ENCODE data around the gene DCTN1.
A peak's percentile ranks its signal among the peaks of the same experiment; 100 is the strongest.
"Not testable (repeated sequence)": the region's sequence is repeated elsewhere in the genome, so short reads cannot be mapped to it uniquely, and the experiment has no call there.

DCTN1 gene

DNA sequence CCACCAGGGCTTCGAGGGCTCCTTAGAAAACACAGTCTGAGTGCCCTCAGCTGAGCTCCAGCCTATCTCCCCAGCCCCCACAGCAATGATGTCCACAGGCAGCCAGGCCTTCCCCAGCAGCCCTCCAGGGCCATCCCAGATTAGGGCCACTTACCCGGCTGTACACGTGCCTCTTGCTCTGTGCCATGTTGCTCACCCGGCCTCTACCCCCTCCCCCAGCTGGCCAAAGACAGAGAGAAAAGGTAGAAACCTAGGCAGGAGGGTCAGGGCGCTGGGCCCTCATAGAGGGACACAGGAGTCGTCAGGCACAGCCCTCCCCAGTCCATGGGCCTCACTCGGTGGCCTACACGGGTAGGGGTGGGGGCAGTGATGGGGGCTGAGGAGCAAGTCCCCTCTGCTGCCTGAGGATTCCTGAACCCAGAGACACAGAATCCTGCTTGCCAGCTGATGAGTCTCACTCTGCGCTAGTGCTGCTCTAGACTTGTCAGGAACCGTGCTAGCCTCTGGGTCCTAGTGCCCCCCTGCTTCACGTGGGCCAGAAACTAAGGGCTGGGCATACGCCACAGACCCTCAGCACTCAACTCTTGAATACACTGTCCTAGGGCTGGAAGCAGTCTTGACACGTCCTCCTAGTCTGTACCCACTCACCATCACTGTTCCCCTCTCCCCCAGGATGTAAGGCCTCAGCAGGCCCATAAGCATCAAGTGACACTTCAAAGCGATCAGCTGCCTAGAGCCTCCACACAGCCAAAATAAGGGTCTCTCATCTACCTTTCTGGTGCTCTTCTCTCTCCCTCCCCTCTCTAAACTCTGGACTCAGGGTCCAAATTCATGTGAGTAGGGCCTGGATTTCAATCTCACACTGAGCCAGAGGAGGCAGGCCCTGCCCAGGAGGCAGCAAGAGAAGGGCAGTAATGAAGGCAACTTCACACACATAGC, at the start of gene DCTN1:
Gene DCTN1, minus strand, starts transcription at position 461 of the 939 bp plus-strand sequence. Its CDS starts 274 bp downstream, at position 187.
- DNase-seq: no peak

DNA sequence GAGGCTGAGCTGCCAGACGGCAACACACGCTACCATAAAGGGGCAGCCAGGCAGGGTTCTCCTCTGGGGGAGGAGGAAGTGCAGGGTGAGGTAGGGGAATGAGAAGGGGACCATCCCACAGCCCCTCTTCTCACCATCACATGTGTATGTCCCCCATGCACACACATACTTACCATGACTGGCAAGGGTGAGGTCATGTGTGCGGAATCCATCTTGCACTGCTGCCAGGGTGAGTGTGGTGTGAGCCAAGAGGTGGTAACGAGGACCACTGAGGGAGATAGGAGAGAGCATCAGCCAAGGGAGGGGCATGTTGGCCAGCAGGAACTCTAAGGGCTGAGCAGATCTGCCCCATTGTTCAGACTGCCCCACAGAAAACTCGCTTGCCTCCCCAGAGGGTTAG, 48.6 kb upstream of the DCTN1 start:
- no peak for DNase-seq

DNA sequence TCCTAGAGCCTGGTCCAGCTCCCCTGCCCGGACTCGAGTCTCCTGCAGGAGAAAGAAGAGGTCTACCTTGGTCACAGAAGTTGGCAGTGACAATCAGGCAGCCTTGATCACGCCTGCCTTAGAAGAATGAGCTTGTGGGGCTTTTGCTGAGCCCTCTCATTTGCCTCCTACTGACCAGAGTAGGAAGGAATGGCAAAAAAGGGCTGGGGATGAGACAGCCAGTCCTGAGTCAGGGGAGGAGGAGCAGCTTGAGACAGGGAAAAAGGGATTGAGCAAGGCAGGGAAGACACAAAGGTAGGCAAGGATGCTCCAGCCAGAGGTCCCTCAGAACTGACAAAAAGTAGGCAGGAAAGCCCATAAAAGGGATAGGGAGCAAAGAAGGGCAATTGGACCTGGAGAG, 47.4 kb upstream of the DCTN1 start:
- DNase-seq: no peak

DNA sequence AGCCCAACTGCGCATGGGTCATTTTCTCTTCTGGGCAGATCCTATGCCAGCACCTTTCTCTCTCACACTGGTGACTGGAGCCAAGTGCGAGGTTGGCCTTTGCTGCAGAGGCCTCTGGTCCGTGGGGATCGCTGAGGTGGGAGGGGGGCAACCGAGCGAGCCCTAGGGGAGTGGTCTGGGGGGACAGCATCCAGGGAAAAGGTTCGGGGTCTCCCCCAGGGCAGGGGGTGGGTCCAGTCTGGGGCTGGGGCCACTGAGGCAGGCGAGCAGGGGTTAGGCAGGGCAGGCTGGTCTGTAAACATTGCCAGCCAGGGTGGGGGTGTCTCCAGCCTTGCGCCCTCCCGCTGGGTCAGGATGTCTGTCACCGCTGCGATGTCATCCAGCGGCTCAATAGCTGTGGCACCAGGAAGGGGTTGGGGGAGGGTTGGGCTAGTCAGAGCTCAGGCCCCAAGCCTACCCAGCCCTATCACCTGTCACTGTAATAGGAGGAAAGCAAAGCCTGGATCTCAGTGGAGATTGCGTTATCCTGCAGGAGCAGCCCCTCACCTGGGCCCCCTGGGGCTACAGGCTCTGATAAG, 46.2 kb upstream of the DCTN1 start:
- no peak for DNase-seq

DNA sequence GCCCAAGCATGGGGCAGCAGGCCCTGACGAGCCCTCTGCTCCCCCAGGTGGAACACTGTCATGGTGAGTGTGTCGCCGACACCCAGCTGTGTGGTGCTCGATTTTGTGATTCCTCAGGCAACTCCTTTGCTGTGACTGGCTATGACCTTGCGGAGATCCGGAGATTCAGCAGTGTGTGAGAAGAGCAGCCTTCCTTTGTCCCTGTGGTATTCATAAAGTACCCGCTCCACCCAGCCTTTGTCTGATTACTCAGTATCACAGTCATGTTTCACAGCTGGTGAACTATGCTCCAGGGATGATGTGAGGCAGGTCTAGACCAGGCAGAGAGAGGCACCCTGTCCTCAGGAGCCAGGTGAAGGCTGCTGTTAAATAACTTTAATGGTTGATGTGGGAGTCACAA, 45.4 kb upstream of the DCTN1 start:
- no peak for DNase-seq

DNA sequence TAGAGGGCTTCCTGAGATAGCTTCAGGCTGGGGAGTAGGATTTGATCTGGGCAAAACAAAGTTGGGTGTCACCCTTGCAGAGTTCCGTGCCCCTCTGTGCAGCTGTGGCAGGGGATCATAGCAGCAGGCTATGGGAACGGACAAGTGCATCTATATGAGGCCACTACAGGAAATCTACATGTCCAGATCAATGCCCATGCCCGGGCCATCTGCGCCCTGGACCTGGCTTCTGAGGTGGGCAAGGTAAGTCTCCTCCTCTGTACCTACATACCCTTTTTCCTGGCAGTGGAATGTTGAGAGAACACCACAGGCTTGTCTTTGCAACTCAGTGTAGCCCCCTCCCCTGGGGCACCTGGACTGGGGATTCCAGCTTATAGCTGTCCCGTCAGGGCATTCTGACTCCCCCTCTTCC, 44.9 kb upstream of the DCTN1 start:
- DNase-seq: no peak

DNA sequence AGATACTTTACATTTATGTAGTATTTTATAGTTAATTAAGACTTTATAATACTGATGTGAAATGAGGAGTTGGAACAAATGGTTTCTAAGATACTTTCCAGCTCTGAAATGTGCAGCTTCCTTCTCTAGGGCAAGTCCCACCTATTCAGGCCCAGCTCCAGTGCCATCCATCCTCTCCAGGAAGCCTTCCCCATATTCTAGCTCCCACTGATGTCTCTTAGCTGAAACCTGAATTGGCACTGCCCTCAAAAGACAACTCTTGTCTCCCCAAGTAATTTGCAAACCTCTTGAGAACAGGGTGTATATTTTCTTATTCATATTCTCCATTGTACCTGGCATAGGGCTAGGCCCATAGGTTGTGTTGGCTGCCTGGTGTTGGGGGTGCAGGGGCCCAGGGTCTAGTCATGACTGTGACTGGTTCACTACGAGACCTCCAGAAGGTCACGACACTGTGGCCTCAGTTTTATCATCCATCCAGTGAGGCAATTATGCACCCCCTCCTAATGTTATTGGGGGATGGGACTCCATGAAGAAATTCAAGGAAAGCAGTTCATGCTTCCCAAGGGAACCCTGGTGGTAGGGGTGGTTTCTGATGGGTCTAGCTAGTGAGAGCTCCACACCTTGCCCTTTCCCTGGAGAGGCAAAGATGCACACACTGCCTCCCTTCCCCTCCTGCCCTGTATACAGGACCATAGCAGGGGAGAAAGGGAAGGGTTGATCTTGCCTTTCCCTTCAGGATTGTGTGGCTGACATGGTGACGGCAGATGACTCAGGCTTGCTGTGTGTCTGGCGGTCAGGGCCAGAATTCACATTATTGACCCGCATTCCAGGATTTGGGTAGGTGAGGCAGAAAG, 44.3 kb upstream of the DCTN1 start:
- no peak for DNase-seq

DNA sequence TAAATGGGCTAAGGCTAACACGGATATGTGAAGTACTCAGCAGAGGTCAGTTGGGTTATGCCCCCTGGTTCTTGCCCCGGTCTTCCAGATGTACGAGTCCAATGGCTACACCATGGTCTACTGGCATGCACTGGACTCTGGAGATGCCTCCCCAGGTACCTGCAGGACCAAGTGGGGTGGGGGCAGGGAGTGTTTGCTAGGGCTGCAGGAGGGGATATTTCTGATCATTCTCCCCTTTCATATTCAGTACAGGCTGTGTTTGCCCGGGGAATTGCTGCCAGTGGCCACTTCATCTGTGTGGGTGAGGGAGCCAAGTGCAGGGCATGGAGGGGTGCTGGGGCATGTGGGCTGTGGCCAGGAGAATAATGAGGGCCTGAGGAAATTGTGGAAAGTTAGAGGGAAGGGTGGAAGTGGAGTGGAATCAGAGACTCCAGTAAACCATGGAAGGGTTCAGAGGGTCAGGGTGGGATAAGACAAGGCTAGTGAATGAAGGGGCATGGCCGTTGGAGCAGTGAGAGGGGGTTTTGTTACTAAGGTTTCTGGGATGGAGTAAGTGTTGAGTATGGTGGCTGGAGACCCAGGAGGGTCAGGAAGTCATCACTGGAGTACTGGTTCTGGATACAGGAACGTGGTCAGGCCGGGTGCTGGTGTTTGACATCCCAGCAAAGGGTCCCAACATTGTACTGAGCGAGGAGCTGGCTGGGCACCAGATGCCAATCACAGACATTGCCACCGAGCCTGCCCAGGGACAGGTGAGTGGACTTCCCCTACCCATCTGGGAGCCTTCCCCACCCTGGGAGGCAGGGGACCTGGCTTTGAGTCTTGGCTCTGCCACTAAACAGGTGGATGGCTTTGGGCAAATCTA, 43.4 kb upstream of the DCTN1 start:
- DNase-seq: no peak

DNA sequence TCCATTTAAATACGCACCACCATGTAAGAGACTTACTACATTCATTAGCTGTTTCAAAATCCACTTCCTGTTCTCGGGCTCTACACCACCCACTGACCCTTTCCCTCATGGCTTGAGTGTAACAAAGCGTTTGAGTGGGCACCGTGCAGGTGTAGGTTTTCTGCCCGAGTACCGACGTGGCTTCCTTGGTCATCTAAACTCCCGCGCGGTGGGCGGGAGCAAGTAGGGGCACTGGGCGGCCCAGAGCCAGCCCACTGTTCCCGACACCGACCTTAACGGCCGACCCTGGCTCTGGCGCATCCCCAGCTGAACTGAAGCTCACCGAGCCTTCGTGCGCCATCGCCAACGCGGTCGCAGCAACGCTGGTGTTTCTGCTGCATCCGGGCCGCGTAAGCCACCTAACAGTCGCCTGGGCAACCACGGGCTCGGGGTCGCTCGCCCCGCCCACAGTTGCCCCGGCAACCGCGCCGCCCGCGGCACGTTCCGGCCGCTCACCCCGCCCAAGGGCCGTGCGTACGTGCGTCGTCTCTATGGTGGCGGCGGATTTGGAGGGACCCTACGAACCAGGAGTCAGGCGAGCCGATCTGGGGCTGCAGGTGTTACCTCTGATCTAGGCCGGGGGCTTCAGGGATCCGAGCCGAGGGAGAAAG, 41.2 kb upstream of the DCTN1 start, which contains the start of the genes C2orf81 and WDR54:
Gene C2orf81, minus strand, starts transcription at position 399 of the 650 bp plus-strand sequence. Its CDS starts 59 bp downstream, at position 340.
Gene WDR54, plus strand, starts transcription at position 510 of the 650 bp plus-strand sequence. CDS start 424 bp downstream, outside the sequence.
- DNase-seq: peak; percentile 85

DNA sequence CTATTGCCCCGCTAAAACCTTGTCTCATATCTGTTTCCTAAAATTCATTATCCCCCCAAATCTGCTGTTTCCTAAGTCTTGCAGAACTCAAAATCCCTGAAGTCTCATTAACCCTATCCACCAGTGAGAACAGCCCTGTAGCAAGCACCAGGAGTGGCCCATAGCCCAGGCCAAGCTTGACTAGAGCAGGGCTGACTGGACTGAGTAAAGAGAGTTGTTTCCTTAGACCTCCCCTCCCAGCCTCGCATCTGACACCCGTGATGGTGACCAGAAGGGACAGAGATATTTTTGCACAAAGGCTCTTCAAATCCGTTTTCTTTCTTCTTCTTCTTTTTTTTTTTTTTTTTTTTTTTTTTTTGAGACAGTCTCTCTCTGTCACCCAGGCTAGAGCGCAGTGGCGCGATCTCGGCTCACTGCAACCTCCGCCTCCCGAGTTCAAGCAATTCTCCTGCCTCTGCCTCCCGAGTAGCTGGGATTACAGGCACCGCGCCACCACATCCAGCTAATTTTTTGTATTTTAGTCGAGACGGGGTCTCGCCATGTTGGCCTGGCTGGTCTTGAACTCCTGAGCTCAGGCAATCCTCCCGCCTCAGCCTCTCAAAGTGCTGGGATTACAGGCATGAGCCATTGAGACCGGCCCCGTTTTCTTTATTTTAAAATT, 40.5 kb upstream of the DCTN1 start:
- not testable (repeated sequence) for DNase-seq

DNA sequence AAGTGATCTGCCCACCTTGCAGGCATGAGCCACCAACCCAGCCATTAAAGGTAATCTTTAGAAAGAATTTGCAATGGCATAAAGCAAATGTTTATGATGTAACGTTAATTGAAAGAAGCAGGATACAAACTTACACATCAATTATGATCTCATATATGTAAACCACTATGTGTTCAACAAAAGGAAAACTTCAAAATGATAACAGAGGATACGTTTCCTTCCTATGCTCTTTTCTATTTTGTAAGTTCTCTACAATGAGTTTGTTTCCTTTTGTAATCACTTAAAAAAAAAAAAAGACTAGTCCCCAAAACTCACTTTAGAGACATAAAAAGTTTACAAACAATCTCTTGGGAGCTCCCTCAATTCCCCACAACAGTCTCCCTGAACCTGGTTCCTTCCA, 39.9 kb upstream of the DCTN1 start:
- DNase-seq: no peak

DNA sequence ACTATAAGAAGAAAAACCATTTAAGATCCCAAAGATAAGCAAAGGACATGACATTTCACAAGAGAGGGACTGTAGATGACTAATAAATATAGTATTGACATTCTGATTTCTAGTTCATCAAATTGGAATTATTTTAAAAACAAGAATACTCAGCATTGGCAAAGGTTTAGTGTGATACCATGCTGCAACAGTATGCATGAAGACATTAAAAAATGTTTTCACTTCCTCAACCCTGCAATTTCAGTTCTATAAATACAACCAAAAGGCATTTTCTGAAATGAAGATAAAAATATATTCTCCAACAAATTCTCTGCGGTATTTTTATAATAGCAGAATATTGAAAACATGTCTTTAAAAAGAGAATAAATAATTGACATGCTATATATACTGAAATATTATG, 39.2 kb upstream of the DCTN1 start:
- no peak for DNase-seq

DNA sequence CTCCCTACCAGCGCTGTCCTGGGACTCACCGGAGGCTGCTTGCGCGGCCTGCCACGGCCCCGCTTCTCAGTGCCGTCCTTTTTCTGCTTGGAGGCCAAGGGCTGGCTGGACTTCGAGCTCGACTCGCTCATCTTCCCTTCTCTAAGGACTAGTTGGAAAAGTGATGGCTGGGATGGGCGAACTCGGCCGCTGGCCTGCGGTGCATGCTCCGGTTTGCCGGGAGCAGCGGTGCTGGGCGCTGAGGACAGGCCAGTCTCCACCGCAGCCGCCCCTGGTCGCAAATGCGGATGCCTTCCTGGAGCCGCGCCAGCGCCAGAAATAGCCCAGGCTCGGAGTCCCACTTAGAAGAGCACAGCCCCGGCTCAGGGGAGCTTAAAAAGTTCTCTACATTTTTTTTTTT, 38.2 kb upstream of the DCTN1 start:
- no peak for DNase-seq

DNA sequence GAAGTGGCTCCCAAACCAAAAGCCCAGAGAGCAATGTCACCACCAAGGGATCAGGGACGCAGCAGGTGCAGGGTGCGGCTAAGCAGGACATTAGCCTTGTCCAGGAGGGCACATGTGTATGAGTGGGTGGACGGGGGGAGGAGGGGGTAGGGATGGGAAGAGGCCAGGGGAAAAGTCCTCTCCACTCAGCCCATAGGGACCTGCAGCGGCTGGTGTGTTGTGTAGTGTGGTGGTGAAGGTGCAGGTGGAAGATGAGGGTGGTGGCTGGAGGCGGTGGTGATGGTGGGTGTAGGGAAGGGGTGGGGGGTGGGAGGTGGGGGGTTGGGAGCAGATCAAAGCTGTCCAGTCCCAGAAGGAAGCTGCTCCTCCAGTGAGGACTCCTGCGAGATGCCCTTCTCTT, 37.7 kb upstream of the DCTN1 start:
- DNase-seq: no peak

DNA sequence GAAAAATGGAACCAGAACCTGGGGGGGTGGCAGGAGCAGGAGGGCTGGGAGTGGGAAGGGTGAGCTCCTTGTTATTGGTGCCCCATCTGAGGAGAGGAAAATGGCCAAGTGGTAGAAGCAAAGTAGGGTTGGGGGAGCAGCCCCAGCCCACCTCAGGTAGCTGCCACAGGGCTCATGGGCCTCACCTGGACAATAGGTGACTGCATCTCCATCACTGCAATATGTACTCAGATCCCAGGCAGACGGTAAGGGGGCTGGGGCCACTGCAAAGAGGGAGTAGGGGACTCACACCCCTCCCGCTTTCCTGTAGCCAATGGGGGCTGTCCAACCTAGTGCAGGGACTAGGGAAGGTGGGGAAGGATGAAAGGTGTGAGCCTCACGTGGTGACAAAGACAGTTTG, 37.1 kb upstream of the DCTN1 start:
- DNase-seq: no peak

DNA sequence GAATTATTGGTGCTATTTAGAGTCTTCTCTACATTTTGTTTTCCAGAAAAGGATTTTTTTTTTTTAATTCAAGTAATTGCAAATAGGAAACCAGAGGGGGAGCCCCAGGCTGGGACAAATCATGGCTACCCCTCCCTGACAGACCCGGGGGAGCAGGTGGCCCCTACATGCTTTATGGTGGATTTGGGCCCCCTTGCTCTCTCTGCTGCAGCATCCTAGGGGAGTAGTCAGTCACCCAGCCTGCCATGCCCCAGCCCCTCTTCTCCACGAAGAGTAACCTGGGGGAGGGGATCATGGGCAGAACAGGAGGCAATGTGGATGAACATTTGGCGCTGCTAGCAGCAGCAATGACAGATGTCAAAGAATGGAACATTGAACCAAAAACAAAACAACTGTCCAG, 36.7 kb upstream of the DCTN1 start:
- DNase-seq: no peak

DNA sequence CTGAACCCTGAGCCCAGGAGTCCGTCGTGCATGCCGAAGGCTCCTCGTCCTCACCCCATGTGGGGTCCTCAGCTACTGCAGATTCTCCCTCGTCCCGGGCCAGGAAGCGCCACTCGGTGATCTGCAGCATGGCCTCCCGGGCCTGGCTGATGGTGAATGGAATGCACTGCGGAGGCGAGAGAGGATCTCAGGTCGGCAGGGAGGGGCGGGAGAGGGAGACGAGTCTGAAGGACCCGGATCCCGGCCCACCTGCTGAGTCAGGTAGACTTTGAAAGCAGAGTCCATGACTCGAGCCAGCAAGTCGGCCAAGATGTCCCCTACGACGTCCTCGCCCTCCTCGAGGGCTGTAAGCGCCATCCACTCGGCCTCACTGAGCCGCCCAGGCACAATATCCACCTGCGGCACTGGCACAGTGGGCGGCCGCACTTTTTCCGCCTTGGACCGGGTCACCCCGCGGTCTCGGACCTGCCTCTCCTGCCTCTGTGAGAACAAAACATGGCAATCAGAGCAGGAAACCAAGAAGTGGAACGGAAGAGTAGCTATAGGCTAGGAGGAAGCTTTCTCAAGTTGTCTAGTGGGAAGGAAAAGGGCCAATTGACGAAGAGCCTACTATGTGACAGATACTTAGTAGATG, 35.8 kb upstream of the DCTN1 start:
- DNase-seq: no peak

DNA sequence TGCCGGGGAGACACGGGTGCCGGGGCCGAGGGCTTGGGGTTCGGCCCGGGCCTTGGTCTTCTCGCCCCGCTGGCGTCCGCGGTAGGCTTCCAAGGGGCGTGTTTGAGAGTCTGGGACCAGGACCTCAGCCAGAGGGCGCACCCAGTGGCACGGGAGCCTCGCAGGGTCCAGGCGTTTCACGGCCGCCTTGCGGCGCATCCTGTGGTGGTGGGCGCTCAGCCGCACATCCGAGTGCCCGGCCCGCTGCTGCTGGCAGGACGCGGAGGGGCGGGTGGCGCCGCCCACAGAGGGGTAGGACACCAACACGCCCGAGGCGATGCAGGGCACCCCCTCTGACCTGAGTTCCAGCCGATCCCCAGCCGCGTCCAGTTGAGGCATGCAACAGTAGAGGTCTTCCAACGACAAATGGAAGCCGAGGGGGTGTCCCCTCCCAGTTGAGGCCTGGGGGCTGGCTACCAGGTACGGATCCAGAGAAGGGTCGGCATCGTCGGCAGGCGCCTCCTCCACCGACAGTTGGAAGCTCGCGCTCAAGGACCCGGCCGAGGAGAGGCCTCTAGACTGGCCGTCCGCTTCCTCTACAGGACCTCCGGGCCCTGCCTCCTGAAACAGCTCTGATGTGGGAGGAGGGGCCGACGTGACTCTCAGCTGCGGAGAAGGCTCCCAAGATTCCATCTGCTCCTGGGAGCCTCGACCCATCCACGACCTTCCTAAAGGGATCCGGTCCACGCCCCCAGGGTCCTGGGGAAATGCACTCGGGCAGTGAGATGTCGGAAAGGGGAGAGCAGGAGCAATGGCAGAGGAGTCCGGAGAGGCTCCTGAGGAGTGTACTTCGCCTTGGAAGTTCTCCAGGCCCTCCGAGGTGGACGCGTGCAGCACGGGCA, 35.0 kb upstream of the DCTN1 start:
- no peak for DNase-seq

DNA sequence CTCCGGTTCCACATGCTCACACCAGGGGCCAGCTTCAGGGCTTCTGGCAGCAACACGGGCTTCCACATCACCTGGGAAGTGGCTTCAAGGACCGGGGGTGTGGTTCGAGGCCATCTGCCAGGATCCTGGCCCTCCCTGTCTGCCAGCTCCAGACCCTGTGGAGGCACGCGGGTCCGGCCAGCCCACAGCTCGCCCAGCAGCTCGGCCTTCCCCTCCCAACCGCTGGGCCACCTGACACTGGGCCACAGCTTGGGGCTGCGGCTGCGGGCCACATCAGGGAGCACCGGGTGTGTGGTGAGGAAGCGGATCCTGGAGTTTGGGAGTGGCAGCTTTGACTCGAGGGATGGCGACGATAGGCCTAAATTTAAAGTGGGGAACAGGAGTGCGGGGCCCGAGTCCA, 34.3 kb upstream of the DCTN1 start:
- no peak for DNase-seq
